ENCODE data around the gene WBP1.

The WBP1 gene

DNA sequence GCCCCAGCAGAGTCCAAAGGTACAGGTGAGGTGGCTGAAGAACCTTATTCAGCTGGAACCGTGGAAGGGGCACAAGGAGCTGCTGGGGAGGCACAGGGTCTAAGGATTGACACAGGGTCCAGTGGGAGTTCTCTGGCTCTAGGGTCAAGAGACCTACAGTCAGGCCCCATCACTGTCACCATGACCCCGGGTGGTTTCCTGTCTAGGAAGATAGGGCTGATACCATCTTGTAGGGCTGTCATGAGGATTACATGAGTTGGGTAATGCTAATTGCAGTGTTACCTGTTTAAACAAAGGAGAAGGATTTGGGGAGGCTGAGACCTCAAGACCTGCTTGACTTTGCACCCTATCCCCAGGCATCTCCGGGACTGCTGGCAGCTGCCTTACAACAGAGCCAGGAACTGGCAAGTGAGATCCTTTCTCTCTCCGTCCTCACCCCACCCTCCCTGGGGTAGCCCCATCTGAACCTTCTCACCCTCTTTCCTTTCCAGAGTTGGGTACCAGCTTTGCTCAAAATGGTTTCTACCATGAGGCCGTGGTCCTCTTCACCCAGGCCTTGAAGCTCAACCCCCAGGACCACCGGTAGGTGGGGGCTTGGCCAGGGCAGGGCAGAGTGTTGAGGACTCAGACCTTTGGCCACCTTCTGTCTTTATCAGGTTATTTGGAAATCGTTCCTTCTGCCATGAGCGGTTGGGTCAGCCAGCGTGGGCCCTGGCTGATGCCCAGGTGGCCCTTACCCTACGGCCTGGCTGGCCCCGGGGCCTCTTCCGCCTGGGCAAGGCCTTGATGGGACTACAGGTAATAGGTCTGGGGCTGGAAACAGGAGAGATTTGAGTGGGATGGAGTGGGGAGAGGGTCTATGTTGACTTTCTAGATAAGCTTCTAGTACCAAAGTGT lies 33.7 kb downstream of the WBP1 start:
- no peak for DNase-seq
- no peaks in the 10 kb centered on the region for H3K9me3 ChIP-seq (ENCODE audit: insufficient read depth, low read length, severe bottlenecking)
- H3K79me2 ChIP-seq (ENCODE audit: insufficient read depth, low read length) = peaks cover 4% of the 10 kb centered on the region
- no peak overlapping the region for H2AFZ ChIP-seq (ENCODE audit: low read depth, low read length)
- no peak overlapping the region for H3K9ac ChIP-seq (ENCODE audit: low read depth, low read length)
- no peak overlapping the region for H3K27ac ChIP-seq (ENCODE audit: low read length)
- no peak overlapping the region for H3K4me3 ChIP-seq (ENCODE audit: low read depth in 1 of 2, low read length in 2 of 2)
- peaks cover 4% of the 10 kb centered on the region for H3K4me1 ChIP-seq (ENCODE audit: insufficient read depth, low read length)
- no peaks in the 10 kb centered on the region for H4K20me1 ChIP-seq (ENCODE audit: insufficient read depth, low read length)
- no peaks in the 10 kb centered on the region for H3K27me3 ChIP-seq (ENCODE audit: insufficient read depth, low read length, poor library complexity)
- peaks cover 67% of the 10 kb centered on the region for H3K36me3 ChIP-seq (ENCODE audit: insufficient read depth, low read length)
- no peak for TF ChIP-seq EZH2 (IDR thresholded peaks at IDR 0.05; ENCODE audit: borderline replicate concordance, low read depth, low read length, severe bottlenecking)
- TF ChIP-seq, protein P1, sequence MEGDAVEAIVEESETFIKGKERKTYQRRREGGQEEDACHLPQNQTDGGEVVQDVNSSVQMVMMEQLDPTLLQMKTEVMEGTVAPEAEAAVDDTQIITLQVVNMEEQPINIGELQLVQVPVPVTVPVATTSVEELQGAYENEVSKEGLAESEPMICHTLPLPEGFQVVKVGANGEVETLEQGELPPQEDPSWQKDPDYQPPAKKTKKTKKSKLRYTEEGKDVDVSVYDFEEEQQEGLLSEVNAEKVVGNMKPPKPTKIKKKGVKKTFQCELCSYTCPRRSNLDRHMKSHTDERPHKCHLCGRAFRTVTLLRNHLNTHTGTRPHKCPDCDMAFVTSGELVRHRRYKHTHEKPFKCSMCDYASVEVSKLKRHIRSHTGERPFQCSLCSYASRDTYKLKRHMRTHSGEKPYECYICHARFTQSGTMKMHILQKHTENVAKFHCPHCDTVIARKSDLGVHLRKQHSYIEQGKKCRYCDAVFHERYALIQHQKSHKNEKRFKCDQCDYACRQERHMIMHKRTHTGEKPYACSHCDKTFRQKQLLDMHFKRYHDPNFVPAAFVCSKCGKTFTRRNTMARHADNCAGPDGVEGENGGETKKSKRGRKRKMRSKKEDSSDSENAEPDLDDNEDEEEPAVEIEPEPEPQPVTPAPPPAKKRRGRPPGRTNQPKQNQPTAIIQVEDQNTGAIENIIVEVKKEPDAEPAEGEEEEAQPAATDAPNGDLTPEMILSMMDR (IDR thresholded peaks at IDR 0.05; ENCODE audit: borderline replicate concordance, extremely low read depth, low read length, poor library complexity, severe bottlenecking) = no peak
- H3K4me2 ChIP-seq (ENCODE audit: insufficient read depth, low read length) = no peak overlapping the region
- no peak for ATAC-seq (ENCODE audit: insufficient read depth, low read depth)

DNA sequence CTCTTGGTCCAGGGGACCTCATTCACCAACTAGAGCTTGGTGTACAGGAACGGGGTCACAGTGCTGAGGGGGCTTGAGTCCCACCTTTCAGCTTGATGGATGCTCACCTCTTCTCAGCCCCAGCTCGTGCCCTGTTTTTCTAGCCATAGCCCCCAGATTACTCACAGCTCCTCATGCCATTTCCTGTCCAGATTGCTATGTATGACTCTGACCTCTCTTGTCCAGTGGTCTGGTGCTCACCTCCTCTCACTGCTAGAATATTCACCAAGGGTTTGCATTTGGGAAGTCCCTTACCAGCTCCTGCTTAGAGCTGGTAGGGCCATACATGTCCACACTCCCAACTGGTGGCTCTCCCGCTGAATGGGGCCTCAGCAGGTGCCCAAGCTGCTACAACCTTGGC lies 35.3 kb downstream of the WBP1 start:
- H3K79me2 ChIP-seq (ENCODE audit: insufficient read depth, low read length) = peaks cover 10% of the 10 kb centered on the region
- H3K36me3 ChIP-seq (ENCODE audit: insufficient read depth, low read length) = peaks cover 57% of the 10 kb centered on the region

DNA sequence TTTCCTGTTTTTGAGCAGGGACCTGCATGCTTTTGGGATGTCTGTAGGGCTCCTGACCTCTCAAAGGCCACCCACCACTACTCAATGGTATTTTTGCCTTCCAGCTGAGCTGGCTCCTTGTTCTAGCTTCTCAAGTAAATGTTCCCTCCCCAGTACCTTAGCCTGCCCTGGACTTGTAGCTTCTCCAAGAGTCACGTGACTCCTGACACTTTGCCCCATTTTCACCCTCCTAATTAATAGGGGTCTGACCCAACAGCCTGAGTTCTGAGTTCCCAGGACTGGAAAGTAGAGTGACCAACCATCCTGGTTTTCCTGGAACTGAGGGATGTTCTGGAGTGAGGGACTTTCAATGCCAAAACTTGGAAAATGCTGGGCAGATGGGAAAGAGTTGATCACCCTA lies 37.2 kb downstream of the WBP1 start:
- no peak overlapping the region for H3K9ac ChIP-seq (ENCODE audit: low read depth, low read length)
- no peaks in the 10 kb centered on the region for H4K20me1 ChIP-seq (ENCODE audit: insufficient read depth, low read length)
- no peak overlapping the region for H3K27ac ChIP-seq (ENCODE audit: low read length)
- no peaks in the 10 kb centered on the region for H3K27me3 ChIP-seq (ENCODE audit: insufficient read depth, low read length, poor library complexity)
- TF ChIP-seq EZH2 (IDR thresholded peaks at IDR 0.05; ENCODE audit: borderline replicate concordance, low read depth, low read length, severe bottlenecking) = no peak
- TF ChIP-seq, protein P1 (IDR thresholded peaks at IDR 0.05; ENCODE audit: borderline replicate concordance, extremely low read depth, low read length, poor library complexity, severe bottlenecking) = no peak
- H2AFZ ChIP-seq (ENCODE audit: low read depth, low read length) = no peak overlapping the region
- peaks cover 17% of the 10 kb centered on the region for H3K79me2 ChIP-seq (ENCODE audit: insufficient read depth, low read length)
- ATAC-seq (ENCODE audit: insufficient read depth, low read depth) (no peak), DNase-seq (no peak)
- H3K4me2 ChIP-seq (ENCODE audit: insufficient read depth, low read length) = no peak overlapping the region
- H3K9me3 ChIP-seq (ENCODE audit: insufficient read depth, low read length, severe bottlenecking) = no peaks in the 10 kb centered on the region
- H3K4me1 ChIP-seq (ENCODE audit: insufficient read depth, low read length) = peaks cover 22% of the 10 kb centered on the region
- H3K4me3 ChIP-seq (ENCODE audit: low read depth in 1 of 2, low read length in 2 of 2) = no peak overlapping the region
- H3K36me3 ChIP-seq (ENCODE audit: insufficient read depth, low read length) = peaks cover 40% of the 10 kb centered on the region

More for the DNA sequence above, 35.3 kb downstream of the WBP1 start:
- no peak for DNase-seq
- Histone ChIP-seq H2AFZ (ENCODE audit: low read depth, low read length) (no peak overlapping the region), H3K27me3 (ENCODE audit: insufficient read depth, low read length, poor library complexity) (no peaks in the 10 kb centered on the region), H4K20me1 (ENCODE audit: insufficient read depth, low read length) (no peaks in the 10 kb centered on the region), H3K4me1 (ENCODE audit: insufficient read depth, low read length) (peaks cover 15% of the 10 kb centered on the region), H3K9me3 (ENCODE audit: insufficient read depth, low read length, severe bottlenecking) (no peaks in the 10 kb centered on the region), H3K9ac (ENCODE audit: low read depth, low read length) (no peak overlapping the region), H3K27ac (ENCODE audit: low read length) (no peak overlapping the region), H3K4me3 (ENCODE audit: low read depth in 1 of 2, low read length in 2 of 2) (no peak overlapping the region), H3K4me2 (ENCODE audit: insufficient read depth, low read length) (no peak overlapping the region)
- no peak for TF ChIP-seq EZH2 (IDR thresholded peaks at IDR 0.05; ENCODE audit: borderline replicate concordance, low read depth, low read length, severe bottlenecking)
- TF ChIP-seq, protein P1 (IDR thresholded peaks at IDR 0.05; ENCODE audit: borderline replicate concordance, extremely low read depth, low read length, poor library complexity, severe bottlenecking) = no peak
- no peak for ATAC-seq (ENCODE audit: insufficient read depth, low read depth)
